Activated CD4-positive, CD25-positive, alpha-beta regulatory T cell (primary cell): ENCODE data around the gene NBPF3.
"Not testable (repeated sequence)": the region's sequence is repeated elsewhere in the genome, so short reads cannot be mapped to it uniquely, and the experiment has no call there.

Source experiments
- DNase-seq, 4 experiments: peaks; one replicate each; lab custom pipeline; 2025; lab: John Stamatoyannopoulos, UW

NBPF3 gene

GRCh38 chr1:21518774-21519455 lies 79.0 kb downstream of the NBPF3 start:
- DNase-seq = no peak

DNA sequence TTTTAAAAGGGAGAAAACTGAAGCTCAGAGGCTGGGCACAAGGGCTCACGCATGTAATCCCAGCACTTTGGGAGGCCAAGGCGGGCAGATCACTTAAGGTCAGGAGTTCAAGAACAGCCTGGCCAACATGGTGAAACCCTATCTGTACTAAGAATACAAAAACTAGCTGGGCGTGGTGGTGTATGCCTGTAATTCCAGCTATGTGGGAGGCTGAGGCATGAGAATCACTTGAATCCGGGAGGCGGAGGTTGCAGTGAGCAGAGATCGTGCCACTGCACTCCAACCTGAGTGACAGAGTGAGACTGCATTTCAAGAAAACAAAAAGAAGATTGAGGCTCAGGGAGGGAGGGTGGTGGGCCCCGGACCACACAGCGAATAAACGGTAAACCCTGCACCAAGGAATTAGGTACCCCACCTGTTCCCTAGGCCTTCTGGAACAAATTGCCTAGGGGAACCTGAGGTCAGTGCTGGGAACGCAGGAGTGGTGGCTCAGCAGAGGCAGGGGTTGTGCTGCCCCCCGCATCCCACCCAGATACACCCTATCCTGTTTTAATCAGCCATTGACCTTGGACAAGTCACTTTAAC lies 79.6 kb downstream of the NBPF3 start:
- DNase-seq = not testable (repeated sequence)

GRCh38 chr1:21520899-21521716 lies 81.2 kb downstream of the NBPF3 start:
- no peak for DNase-seq

DNA sequence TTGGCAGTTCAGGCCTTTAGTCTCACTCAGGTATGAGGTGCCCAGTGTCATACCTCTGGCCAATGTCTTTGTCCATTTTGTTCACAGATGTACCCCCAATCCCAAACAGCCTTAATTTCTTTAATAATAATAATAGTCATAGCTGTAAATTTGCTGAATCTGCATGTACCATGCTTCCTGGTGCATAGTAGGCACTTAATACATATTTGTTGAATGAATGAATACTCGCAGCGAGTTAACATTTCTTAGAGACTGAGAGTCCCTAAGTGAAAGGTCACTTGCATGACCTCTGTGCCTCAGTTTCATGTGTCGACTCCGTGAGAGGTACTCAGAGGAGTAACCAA lies 81.8 kb downstream of the NBPF3 start:
- DNase-seq = no peak

DNA sequence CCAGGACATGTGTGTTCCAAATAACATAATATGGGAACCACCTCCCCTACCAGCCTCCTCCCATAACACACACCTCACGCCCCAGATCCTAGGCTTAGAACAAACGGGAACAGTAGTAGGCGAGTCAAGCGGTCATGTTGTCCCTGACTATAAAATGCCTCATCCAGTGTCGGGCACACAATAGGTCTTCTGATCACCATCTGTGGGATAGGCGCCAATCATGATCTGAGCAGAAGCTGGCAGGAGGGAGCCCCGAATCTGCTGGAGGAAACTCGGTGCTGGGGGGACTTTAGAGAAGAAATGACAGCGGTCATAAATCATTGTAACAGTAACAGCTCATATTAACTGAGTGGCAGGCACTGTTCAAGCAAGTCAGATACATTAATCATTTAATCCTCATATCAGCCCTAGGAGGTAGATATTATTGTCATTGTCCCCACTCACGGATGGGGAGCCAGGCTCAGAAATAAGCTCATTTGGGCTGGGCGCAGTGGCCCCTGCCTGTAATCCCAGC lies 82.6 kb downstream of the NBPF3 start:
- no peak for DNase-seq

DNA sequence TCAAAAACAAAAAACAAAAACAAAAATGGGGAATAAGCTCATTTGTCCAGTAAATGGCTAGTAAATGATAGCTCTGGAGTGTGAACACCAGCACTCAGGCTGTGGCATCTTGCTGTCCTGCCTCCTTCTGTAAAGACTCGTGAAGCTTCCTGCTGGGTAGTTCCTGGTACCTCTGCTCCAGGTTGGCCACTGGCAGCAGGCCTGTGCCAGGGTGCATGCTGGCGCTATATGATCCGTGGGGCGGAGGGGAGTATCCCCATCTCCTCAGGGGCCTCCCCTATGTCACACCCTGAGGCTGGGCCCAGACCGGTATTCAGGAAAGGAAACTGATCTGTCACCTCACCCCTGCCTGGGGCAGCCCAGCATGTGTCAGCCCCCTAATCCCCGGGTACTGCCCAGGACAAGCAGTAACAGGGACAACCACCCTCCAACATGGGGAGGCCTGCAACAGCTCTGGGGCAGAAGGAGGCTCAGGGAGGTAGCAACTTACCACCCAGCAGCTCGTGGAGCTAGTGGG lies 83.4 kb downstream of the NBPF3 start:
- no peak for DNase-seq

DNA sequence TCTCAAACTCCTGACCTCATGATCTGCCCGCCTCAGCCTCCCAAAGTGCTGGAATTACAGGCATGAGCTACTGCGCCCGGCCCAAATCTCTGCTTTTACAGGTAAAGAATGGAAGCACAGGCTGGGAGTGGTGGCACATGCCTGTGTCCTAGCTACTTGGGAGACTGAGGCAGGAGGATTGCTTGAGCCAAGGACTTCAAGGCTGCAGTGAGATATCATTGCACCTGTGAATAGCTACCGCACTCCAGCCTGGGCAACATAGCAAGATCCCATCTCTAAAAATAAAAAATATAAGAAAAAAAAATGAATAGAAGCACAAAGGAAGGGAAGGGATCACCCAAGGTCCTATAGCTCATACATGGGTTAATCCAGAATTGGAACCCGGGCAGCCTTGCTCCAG lies 84.3 kb downstream of the NBPF3 start:
- DNase-seq = no peak

- DNase-seq = no peak
These were observed 84.9 kb downstream of the NBPF3 start for GRCh38 chr1:21524686-21525339.

DNA sequence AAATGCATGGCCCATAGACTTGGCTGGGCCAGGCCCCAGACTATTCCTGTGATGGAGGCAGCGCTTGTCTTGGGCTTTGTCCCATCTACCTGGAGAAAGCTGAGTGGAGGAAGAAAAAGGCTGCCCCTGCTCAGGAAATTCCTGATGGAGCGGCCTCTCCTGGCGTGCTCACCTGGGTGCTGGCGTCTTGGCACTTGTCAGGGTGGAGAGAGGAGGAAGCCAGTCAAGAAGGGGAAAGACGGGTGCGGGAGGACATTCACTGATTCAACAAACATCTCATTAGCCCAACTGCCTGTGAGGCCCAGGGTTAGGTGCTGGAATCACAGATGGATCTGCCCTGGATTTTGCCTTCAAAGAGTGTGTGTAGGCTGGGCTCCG lies 85.4 kb downstream of the NBPF3 start:
- no peak for DNase-seq

DNA sequence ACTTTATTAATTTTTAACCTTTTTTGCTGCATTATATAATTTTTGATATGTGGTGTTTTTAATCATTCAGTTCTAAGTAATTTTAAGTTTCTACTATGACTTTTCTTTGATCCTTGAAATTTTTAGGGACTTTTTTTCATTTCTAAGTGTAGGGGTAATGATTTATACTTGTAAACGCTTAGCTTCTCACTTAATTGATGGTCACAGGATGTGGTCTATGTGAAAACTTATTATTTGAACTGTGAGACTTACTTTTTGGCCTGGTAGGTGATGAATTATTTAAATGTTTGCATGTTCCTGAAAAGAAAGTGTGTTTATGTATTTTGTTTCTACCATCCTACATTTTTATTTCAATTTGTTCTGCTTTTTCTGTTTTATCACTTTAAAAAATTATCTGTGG lies 86.5 kb downstream of the NBPF3 start:
- DNase-seq = no peak

- no peak for DNase-seq
These were observed 90.6 kb downstream of the NBPF3 start for GRCh38 chr1:21530368-21531016.

- DNase-seq = no peak
These were observed 91.3 kb downstream of the NBPF3 start for GRCh38 chr1:21531241-21531640.

DNA sequence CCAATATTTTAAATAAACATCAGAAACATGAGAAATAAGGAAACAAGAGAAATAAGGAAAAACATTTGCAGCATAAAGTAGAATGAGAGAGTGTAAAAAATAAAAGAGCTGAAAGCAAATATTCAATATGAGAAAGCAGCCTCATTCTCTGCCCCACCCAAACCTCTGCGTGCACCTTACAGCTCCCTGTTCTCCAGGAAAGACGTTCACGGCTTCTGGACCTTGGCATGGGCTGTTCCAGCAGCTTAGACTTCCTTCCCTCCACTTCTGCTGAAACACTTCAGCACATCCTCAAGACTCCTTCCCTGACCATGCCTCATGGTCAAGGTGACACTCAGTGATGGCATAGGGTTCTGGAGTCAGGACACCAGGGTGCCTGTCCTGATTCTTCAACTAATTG lies 92.6 kb downstream of the NBPF3 start:
- DNase-seq = no peak

DNA sequence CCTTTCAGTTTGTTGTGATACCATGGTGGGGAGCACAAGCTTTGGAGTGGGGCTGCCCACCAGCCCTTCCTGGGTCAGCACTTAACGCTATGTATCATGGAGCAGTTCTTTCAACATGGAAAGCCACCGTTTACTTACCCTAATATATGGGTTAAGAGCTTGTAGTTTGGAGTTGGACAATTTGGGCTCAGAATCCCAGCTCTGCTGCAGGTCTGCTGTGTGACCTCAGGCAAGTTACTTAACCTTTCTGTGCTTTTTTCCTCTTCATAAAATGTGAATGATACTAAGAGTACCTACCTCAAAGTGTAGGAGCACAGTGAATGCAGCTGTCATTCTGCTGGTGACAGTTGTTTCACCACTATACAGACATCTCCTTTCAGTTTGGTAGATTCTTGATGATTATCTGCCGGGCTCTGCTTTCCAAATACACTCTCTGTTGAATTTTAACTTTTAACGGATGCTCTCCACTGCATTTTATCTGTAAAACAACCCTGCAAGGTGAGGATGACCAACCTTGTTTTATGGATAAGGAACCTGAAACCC lies 93.1 kb downstream of the NBPF3 start:
- DNase-seq = no peak

DNA sequence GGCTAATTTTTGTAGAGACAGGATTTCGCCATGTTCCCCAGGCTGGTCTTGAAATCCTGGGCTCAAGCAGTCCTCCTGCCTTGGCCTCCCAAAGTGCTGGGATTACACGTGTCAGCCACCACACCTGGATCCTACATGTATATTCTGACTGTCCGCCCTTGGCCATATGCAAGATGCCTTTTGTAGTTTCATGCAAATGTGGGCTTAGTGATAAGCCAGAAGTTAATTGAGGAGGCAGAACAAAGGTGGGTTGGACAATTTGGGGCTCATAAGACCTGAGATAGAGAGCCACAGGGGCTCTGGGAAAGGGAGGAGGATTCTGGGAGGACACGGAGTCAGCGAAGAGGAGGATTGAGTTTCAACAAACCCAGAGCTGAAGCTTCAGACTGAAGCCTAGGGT lies 94.2 kb downstream of the NBPF3 start:
- DNase-seq = no peak
